IMR-90 (cell line): ENCODE measurements around the gene AMZ1.

Source experiments
- ELK1 ChIP-seq: fragments of 150-350 bp; IDR thresholded peaks from 2 replicates; pipeline ENCODE4 v1.6.1; 2016; ENCODE audit warnings: low read depth, mild to moderate bottlenecking, low read length, moderate library complexity, borderline replicate concordance
- TF ChIP-seq, protein P1 (sequence below): conservative IDR thresholded peaks from 2 replicates; pipeline ENCODE4 v1.5.1; 2012; ENCODE audit warnings: mild to moderate bottlenecking, low read depth, low read length, improper control_type of control experiment
- TF ChIP-seq, protein P2 (sequence below): fragments of 150-350 bp; IDR thresholded peaks from 2 replicates; pipeline ENCODE4 v1.6.1; 2017; ENCODE audit warnings: mild to moderate bottlenecking, antibody characterized with exemption, low read length, low read depth

DNA sequence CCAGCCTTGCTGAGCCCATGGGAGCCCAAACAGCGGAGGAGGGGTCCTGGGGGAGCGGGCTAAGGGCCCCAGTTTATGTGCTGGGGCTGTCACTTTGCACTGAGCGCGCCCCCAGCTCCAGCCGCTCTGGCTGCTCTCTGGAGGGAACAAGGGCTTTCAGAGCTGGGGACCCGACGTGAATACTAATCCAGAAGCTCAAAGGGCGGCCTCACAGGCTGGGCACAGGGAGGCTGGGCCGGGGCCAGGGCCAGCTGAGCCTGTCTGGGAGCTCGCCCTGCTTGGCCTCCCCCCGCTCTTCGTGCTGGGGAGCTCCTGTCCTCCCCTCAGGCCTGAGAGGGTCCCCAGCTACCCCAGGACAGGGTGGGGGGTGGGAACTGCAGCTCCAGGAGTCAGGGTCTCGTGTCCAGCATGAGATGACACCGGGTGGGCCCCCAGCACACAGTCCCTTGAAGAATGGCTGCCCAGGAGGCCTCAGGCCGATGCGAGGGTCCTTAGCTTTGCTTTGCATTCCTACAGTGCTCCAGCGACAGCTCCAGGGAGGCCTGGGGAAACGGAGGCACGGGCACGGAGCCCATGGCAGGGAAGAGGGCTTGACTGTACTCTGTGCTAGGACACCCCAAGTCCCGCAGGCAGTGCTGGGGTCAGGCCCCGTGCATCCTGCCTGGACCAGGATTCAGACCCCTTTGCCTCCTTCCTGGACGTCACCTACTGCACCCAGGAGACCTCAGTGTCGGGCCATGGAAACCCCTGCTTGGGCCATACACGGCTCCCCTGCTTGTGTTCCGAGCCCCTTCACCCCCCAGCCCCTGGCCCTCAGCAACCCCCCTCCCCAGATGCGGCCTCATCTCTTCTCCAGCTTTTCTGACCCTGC, 5.8 kb upstream of the AMZ1 start:
- TF ChIP-seq, protein P1, sequence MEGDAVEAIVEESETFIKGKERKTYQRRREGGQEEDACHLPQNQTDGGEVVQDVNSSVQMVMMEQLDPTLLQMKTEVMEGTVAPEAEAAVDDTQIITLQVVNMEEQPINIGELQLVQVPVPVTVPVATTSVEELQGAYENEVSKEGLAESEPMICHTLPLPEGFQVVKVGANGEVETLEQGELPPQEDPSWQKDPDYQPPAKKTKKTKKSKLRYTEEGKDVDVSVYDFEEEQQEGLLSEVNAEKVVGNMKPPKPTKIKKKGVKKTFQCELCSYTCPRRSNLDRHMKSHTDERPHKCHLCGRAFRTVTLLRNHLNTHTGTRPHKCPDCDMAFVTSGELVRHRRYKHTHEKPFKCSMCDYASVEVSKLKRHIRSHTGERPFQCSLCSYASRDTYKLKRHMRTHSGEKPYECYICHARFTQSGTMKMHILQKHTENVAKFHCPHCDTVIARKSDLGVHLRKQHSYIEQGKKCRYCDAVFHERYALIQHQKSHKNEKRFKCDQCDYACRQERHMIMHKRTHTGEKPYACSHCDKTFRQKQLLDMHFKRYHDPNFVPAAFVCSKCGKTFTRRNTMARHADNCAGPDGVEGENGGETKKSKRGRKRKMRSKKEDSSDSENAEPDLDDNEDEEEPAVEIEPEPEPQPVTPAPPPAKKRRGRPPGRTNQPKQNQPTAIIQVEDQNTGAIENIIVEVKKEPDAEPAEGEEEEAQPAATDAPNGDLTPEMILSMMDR = no peak
- TF ChIP-seq, protein P2, sequence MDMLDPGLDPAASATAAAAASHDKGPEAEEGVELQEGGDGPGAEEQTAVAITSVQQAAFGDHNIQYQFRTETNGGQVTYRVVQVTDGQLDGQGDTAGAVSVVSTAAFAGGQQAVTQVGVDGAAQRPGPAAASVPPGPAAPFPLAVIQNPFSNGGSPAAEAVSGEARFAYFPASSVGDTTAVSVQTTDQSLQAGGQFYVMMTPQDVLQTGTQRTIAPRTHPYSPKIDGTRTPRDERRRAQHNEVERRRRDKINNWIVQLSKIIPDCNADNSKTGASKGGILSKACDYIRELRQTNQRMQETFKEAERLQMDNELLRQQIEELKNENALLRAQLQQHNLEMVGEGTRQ = no peak
- no peak for TF ChIP-seq ELK1
